AG10803 (cell line): Measurements from ENCODE around the gene CLPTM1L.

Source experiments
- DNase-seq: peaks from one replicate; pipeline ENCODE4 v3.0.0; 2010; ENCODE audit warnings: low read depth
- H3K4me3 ChIP-seq: 2 replicates; pipeline ENCODE4 v1.5.1; 2011; ENCODE audit warnings: mild to moderate bottlenecking, low read length, control low read depth
- TF ChIP-seq, protein P1 (sequence below): conservative IDR thresholded peaks from 2 replicates; pipeline ENCODE4 v1.5.1; 2011; ENCODE audit warnings: mild to moderate bottlenecking, low read length, control low read depth, inconsistent platforms

Gene CLPTM1L

DNA sequence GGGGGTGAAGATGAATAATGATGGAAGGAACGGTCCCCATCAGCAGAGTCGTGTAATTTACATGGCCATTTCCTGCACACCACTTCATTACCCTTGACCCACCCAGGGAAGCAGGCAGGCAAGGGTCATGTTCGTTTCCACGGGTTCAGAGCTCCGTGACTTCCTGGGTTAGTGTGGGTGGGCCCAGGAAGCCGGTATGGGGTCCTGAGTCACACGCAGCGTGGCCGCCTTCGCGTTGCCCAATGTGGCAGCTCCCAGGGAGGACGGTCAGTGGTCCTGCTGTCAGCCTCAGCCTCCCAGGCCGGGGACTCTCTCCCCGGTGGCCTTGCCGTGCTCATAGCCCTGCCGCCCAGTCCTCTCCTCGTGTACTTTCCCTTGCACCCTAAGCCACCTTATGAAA is 44.9 kb downstream of the CLPTM1L start:
- H3K4me3 ChIP-seq: no peak overlapping the region
- TF ChIP-seq, protein P1, sequence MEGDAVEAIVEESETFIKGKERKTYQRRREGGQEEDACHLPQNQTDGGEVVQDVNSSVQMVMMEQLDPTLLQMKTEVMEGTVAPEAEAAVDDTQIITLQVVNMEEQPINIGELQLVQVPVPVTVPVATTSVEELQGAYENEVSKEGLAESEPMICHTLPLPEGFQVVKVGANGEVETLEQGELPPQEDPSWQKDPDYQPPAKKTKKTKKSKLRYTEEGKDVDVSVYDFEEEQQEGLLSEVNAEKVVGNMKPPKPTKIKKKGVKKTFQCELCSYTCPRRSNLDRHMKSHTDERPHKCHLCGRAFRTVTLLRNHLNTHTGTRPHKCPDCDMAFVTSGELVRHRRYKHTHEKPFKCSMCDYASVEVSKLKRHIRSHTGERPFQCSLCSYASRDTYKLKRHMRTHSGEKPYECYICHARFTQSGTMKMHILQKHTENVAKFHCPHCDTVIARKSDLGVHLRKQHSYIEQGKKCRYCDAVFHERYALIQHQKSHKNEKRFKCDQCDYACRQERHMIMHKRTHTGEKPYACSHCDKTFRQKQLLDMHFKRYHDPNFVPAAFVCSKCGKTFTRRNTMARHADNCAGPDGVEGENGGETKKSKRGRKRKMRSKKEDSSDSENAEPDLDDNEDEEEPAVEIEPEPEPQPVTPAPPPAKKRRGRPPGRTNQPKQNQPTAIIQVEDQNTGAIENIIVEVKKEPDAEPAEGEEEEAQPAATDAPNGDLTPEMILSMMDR: no peak
- DNase-seq: no peak

DNA sequence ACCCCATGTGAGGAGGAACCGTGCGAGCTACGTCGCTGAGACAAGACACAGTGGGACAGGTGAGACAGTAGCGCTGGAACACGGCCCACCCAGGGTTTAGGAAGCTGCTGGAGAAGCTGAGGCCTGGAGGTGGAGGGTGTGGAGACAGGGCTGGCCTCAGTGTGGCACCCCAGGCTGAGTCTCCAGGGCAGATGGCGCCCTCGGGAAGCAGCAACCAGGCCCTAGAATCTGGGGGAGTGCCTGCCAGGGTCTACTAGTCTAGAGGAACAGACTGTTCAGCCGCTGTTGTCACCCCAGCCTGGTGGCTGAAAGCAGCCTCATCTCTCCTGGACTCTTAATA is 45.4 kb downstream of the CLPTM1L start:
- TF ChIP-seq, protein P1: no peak
- DNase-seq: no peak
- no peak overlapping the region for H3K4me3 ChIP-seq

DNA sequence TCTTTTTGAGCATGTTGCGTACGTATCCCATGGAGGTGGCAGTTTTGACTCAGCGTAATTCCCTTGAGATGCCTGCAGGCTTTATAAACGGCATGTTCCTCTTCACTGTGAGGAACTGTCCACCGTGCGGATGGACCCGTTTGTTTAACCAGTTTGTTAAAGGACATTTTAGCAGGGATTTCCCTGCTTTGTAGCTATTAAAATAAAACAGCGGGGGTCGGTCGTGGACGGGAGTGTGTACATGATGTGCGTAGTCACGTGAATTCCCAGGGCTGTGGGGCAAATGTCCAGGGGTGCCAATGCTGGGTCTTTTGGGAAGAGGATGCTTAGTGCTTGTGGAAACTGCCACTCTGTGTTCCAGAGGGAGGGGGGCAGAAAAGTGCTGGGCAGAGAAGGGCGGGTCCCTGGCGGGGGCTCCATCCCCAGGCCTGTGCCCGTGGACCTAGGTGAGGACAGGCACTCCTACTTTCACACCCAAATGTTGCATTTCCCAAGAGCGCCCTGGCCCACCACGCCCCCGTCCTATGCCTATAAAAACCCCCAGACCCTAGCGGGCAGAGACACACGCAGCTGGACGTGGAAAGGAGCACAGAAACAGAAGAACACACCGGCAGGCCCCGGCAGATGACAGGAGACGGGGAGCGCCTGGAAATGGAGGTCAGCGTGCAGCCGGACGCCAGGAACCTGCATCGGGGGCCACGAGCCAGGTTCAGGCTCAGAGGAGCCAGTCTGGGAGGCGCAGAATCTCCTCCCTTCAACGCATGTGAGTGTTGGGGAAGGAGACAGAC is 46.0 kb downstream of the CLPTM1L start:
- H3K4me3 ChIP-seq: no peak overlapping the region
- TF ChIP-seq, protein P1: no peak
- DNase-seq: no peak

DNA sequence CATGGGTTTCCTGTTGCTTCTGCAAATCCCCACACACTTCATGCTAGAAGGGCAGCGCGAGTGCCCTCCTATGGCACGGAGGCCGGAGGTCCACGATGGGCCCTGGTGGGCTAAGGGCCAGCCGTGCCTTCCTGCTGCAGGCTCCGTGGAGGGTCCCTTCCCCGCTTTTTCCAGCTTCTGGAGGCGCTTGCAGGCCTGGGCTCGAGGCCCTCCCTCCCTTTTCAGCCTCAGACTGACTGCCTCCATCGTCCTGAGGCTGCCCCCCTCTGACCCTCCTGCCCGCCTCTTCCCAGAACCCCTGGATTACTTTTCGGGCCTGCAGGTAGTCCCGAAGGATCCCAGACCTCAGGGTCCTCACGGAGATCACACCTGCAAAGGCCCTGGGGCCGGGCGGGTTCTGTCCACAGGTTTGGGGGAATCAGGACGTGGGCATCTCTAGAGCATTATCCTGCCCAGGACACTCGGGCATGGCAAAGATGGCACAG is 46.8 kb downstream of the CLPTM1L start:
- no peak for DNase-seq
- TF ChIP-seq, protein P1: no peak
- no peak overlapping the region for H3K4me3 ChIP-seq

DNA sequence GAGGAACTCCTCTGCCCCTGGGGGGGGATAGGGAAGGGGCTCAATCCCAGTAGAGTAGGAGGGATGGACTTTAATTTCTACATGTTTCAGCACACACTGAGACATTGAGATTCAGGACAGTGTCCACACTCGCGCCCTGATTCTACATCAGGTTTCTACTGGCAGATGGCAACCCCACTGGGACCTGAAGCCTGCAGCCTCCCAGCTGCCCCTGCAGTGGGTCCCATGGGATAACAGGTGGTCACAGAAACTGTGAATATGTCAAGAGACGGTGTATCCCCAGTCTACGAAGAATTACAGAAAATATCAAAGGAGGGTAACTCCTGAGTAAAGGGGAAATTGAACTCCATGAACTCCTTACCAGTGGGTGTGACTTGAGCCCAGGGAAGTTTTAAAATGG is 47.7 kb downstream of the CLPTM1L start:
- no peak overlapping the region for H3K4me3 ChIP-seq
- DNase-seq: no peak
- TF ChIP-seq, protein P1: no peak

DNA sequence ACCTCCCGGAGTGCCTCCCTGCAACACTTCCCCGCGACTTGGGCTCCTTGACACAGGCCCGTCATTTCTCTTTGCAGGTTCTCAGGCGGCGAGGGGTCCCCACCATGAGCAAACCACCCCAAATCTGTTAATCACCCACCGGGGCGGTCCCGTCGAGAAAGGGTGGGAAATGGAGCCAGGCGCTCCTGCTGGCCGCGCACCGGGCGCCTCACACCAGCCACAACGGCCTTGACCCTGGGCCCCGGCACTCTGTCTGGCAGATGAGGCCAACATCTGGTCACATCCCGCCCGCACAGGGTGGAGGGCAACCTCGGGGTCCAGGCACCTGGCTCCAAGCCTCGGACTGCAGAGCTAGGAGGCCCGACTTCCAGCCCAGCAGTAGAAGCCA is 49.3 kb downstream of the CLPTM1L start:
- TF ChIP-seq, protein P1: no peak
- H3K4me3 ChIP-seq: no peak overlapping the region

More for the DNA sequence above, 49.3 kb downstream of the CLPTM1L start:
- no peak for DNase-seq
